Spinal cord (tissue), 10 donors: Measurements from ENCODE around the gene FBXW9. TPM values are rescaled to one million over a fixed set of nuclear protein-coding genes. Genes with fewer than 3 reads are reported as not detected.
A peak's percentile ranks its signal among the peaks of the same experiment; 100 is the strongest.
"Not testable (repeated sequence)": the region's sequence is repeated elsewhere in the genome, so short reads cannot be mapped to it uniquely, and the experiment has no call there.

Experiments
- DNase-seq, 6 donors: peaks; one replicate each; pipeline versions ENCODE4 v3.0.0 to v3.0.0-alpha.2; 2013 to 2015; ENCODE audit warnings: low spot score in 6 of 6, low read depth in 4 of 6
- H3K27ac ChIP-seq: one replicate; pipeline ENCODE4 v1.5.1; 2013; ENCODE audit warnings: low read depth, low read length, control low read depth
- H3K27me3 ChIP-seq: one replicate; pipeline ENCODE4 v1.6.1; 2013; ENCODE audit warnings: low read length; ENCODE audit not compliant: control insufficient read depth, insufficient read depth
- H3K36me3 ChIP-seq: one replicate; pipeline ENCODE4 v1.6.1; 2013; ENCODE audit warnings: low read length; ENCODE audit not compliant: control insufficient read depth, insufficient read depth
- H3K4me1 ChIP-seq: one replicate; pipeline ENCODE4 v1.6.1; 2013; ENCODE audit warnings: low read length; ENCODE audit not compliant: control insufficient read depth, insufficient read depth
- H3K4me3 ChIP-seq: one replicate; pipeline ENCODE4 v1.5.1; 2013; ENCODE audit warnings: low read depth, low read length, control low read depth
- H3K9me3 ChIP-seq: one replicate; pipeline ENCODE4 v1.6.1; 2013; ENCODE audit warnings: low read length; ENCODE audit not compliant: control insufficient read depth, insufficient read depth
- WGBS: methylation state at CpG from one replicate; pipeline ENCODE4 v1.1.5; 2013; ENCODE audit warnings: missing lambda C conversion rate; ENCODE audit not compliant: insufficient coverage; 5-methylcytosine and 5-hydroxymethylcytosine counted together
- polyA plus RNA-seq, 2 donors: library from polyadenylated mRNA; unstranded; fragments of 120-200 nt; gene quantifications; one replicate each; pipeline ENCODE4 v1.2.1, GENCODE V29; 2013; ENCODE audit not compliant: insufficient read length in 2 of 2
- total RNA-seq, 2 donors: library from RNA; depleted of rRNA in 1 of 2; stranded (reverse); fragments of 120-200 nt in 1 of 2; fragments of >200 nt in 1 of 2; gene quantifications; one replicate each; pipeline versions ENCODE4 v1.2.3 to v1.2.4, GENCODE V29; 2013 to 2014
- donor health status: healthy.

FBXW9 gene
- total and polyA plus RNA-seq, 4 donors, result 6.2 to 21.7 (median 18.4) TPM

GRCh38 chr19:12703046-12703445, 6.6 kb upstream of the FBXW9 start:
- WGBS, result 42% methylated on average over 9 of the region's 9 CpGs
- Histone ChIP-seq H3K4me3 (no peak overlapping the region), H3K4me1 (no peaks in the 10 kb centered on the region), H3K36me3 (peaks cover 95% of the 10 kb centered on the region), H3K27ac (no peak overlapping the region), H3K9me3 (no peaks in the 10 kb centered on the region), H3K27me3 (no peaks in the 10 kb centered on the region)
- DNase-seq, result peak in 2 of 6 donors; percentile 68 to 89

- peaks cover 86% of the 10 kb centered on the region for H3K36me3 ChIP-seq
- H3K9me3 ChIP-seq, result no peaks in the 10 kb centered on the region
- H3K27ac ChIP-seq, result no peak overlapping the region
- no peaks in the 10 kb centered on the region for H3K27me3 ChIP-seq
- DNase-seq, result no peak
- H3K4me3 ChIP-seq, result no peak overlapping the region
- WGBS, result 97% methylated on average over 33 of the region's 33 CpGs
- H3K4me1 ChIP-seq, result peaks cover 8% of the 10 kb centered on the region
These were observed 5.3 kb upstream of the FBXW9 start for GRCh38 chr19:12701596-12702282.

- H3K27ac ChIP-seq, result no peak overlapping the region
- peaks cover 25% of the 10 kb centered on the region for H3K4me1 ChIP-seq
- 94% methylated on average over 3 of the region's 6 CpGs for WGBS
- no peak for DNase-seq
- no peaks in the 10 kb centered on the region for H3K9me3 ChIP-seq
- H3K27me3 ChIP-seq, result no peaks in the 10 kb centered on the region
- H3K4me3 ChIP-seq, result no peak overlapping the region
- peaks cover 58% of the 10 kb centered on the region for H3K36me3 ChIP-seq
These were observed 1.7 kb upstream of the FBXW9 start for GRCh38 chr19:12698138-12698537.

GRCh38 chr19:12697425-12697824, 994 bp upstream of the FBXW9 start:
- not testable (repeated sequence) for DNase-seq, H3K27ac ChIP-seq, H3K9me3 ChIP-seq, H3K4me3 ChIP-seq, H3K27me3 ChIP-seq
- WGBS, result 95% methylated on average over 19 of the region's 22 CpGs
- Histone ChIP-seq H3K36me3 (peaks cover 54% of the 10 kb centered on the region), H3K4me1 (peaks cover 25% of the 10 kb centered on the region)

- Histone ChIP-seq H3K4me3 (peak overlapping the region; percentile 91), H3K36me3 (peaks cover 48% of the 10 kb centered on the region), H3K9me3 (no peaks in the 10 kb centered on the region), H3K27me3 (no peaks in the 10 kb centered on the region), H3K4me1 (peaks cover 25% of the 10 kb centered on the region), H3K27ac (no peak overlapping the region)
- 2% methylated on average over 32 of the region's 36 CpGs for WGBS
- no peak for DNase-seq
These were observed 450 bp downstream of the FBXW9 start for GRCh38 chr19:12695997-12696365.

GRCh38 chr19:12695514-12695913, 917 bp downstream of the FBXW9 start:
- Histone ChIP-seq H3K27me3 (no peaks in the 10 kb centered on the region), H3K9me3 (no peaks in the 10 kb centered on the region), H3K36me3 (peaks cover 48% of the 10 kb centered on the region), H3K4me1 (peaks cover 25% of the 10 kb centered on the region), H3K27ac (no peak overlapping the region), H3K4me3 (peak overlapping the region; percentile 91)
- no peak for DNase-seq
- 100% methylated on average over 1 of the region's 1 CpG for WGBS

GRCh38 chr19:12695096-12695495, 1.3 kb downstream of the FBXW9 start:
- Histone ChIP-seq H3K27ac (no peak overlapping the region), H3K36me3 (peaks cover 47% of the 10 kb centered on the region), H3K4me3 (no peak overlapping the region), H3K4me1 (peaks cover 25% of the 10 kb centered on the region), H3K27me3 (no peaks in the 10 kb centered on the region), H3K9me3 (no peaks in the 10 kb centered on the region)
- WGBS, result 85% methylated on average over 1 of the region's 2 CpGs
- DNase-seq, result no peak

- Histone ChIP-seq H3K4me1 (peaks cover 25% of the 10 kb centered on the region), H3K4me3 (no peak overlapping the region), H3K9me3 (no peaks in the 10 kb centered on the region), H3K36me3 (peaks cover 47% of the 10 kb centered on the region), H3K27me3 (no peaks in the 10 kb centered on the region), H3K27ac (no peak overlapping the region)
- no peak for DNase-seq
- 96% methylated on average over 16 of the region's 16 CpGs for WGBS
These were observed 1.8 kb downstream of the FBXW9 start for GRCh38 chr19:12694641-12695040.

GRCh38 chr19:12692960-12693359, 3.5 kb downstream of the FBXW9 start:
- Histone ChIP-seq H3K27me3 (no peaks in the 10 kb centered on the region), H3K36me3 (peaks cover 52% of the 10 kb centered on the region), H3K9me3 (no peaks in the 10 kb centered on the region), H3K27ac (no peak overlapping the region), H3K4me1 (peaks cover 25% of the 10 kb centered on the region), H3K4me3 (no peak overlapping the region)
- no peak for DNase-seq
- WGBS, result 99% methylated on average over 5 of the region's 5 CpGs

- no peak overlapping the region for H3K4me3 ChIP-seq
- no peaks in the 10 kb centered on the region for H3K9me3 ChIP-seq
- H3K4me1 ChIP-seq, result peaks cover under 1% of the 10 kb centered on the region
- peaks cover 54% of the 10 kb centered on the region for H3K36me3 ChIP-seq
- WGBS, result 90% methylated on average over 24 of the region's 26 CpGs
- no peaks in the 10 kb centered on the region for H3K27me3 ChIP-seq
- no peak for DNase-seq
- H3K27ac ChIP-seq, result no peak overlapping the region
These were observed 6.7 kb downstream of the FBXW9 start for GRCh38 chr19:12689581-12690216.
